Naive thymus-derived CD4-positive, alpha-beta T cell (primary cell): Measurements from ENCODE around the gene HMG20A. TPM values are rescaled to one million over a fixed set of nuclear protein-coding genes. Genes with fewer than 3 reads are reported as not detected.
A peak's percentile ranks its signal among the peaks of the same experiment; 100 is the strongest.

Experiments
- ATAC-seq: fragments of 150-1000 bp; cut with Tn5 transposase; 2 replicates; pipeline ENCODE4 v1.10.0; 2021; ENCODE audit warnings: mild to moderate bottlenecking, moderate library complexity
- CTCF ChIA-PET: fragments of 350-600 bp; sonication (Branson Sonifier 250); formaldehyde crosslinking; loops from one replicate; lab custom pipeline; 2021; ENCODE audit warnings: antibody characterized with exemption; lab: Charles Lee
- POLR2A ChIA-PET: fragments of 350-600 bp; sonication (Branson Sonifier 250); formaldehyde crosslinking; loops from one replicate; lab custom pipeline; 2021; ENCODE audit warnings: antibody characterized with exemption, inconsistent platforms; lab: Charles Lee
- DNase-seq, 9 donors: peaks; one replicate each; pipeline versions ENCODE4 v3.0.0 to v3.0.0-alpha.2; 2020 to 2022; ENCODE audit warnings: mixed read lengths in 1 of 9
- H3K27ac ChIP-seq: one replicate; pipeline ENCODE4 v1.7.0; 2013; ENCODE audit warnings: mild to moderate bottlenecking, low read depth, low read length, moderate library complexity
- H3K27me3 ChIP-seq, 2 donors: one replicate each; pipeline ENCODE4 v1.7.0; 2013; ENCODE audit warnings: low read length in 2 of 2, mild to moderate bottlenecking in 2 of 2, moderate library complexity in 2 of 2; ENCODE audit not compliant: control insufficient read depth in 2 of 2, insufficient read depth in 2 of 2
- H3K36me3 ChIP-seq, 3 experiments: 1 replicate in 2 of 3; 2 replicates in 1 of 3; pipeline ENCODE4 v1.7.0; 2013; ENCODE audit warnings: low read length in 3 of 3, mild to moderate bottlenecking in 3 of 3, moderate library complexity in 1 of 3; ENCODE audit not compliant: insufficient read depth in 3 of 3, control insufficient read depth in 2 of 3
- H3K4me1 ChIP-seq, 2 donors: one replicate each; pipeline ENCODE4 v1.7.0; 2013; ENCODE audit warnings: low read length in 2 of 2, mild to moderate bottlenecking in 2 of 2, moderate library complexity in 1 of 2; ENCODE audit not compliant: control insufficient read depth in 2 of 2, insufficient read depth in 2 of 2
- H3K4me3 ChIP-seq: 2 replicates; pipeline ENCODE4 v1.7.0; 2013; ENCODE audit warnings: mild to moderate bottlenecking, low read length
- H3K9me3 ChIP-seq, 3 experiments: 1 replicate in 2 of 3; 2 replicates in 1 of 3; pipeline ENCODE4 v1.7.0; 2013; ENCODE audit warnings: low read length in 3 of 3; ENCODE audit not compliant: control insufficient read depth in 2 of 3
- H3K27ac Mint-ChIP-seq, 9 donors: one replicate each; pipeline ENCODE4 v1.8.0; 2020 to 2022; ENCODE audit warnings: mixed read lengths in 9 of 9, mild to moderate bottlenecking in 8 of 9, moderate library complexity in 5 of 9, inconsistent platforms in 2 of 9
- H3K27me3 Mint-ChIP-seq, 5 donors: one replicate each; pipeline ENCODE4 v1.8.0; 2021 to 2022; ENCODE audit warnings: mixed read lengths in 5 of 5, mild to moderate bottlenecking in 1 of 5
- H3K36me3 Mint-ChIP-seq, 5 donors: one replicate each; pipeline ENCODE4 v1.8.0; 2020 to 2022; ENCODE audit warnings: mixed read lengths in 5 of 5, mild to moderate bottlenecking in 3 of 5, inconsistent platforms in 1 of 5
- H3K4me1 Mint-ChIP-seq, 7 donors: one replicate each; pipeline ENCODE4 v1.8.0; 2020 to 2022; ENCODE audit warnings: mixed read lengths in 7 of 7, mild to moderate bottlenecking in 3 of 7, inconsistent platforms in 1 of 7
- H3K4me3 Mint-ChIP-seq, 10 donors: one replicate each; pipeline ENCODE4 v1.8.0; 2020 to 2022; ENCODE audit warnings: mild to moderate bottlenecking in 10 of 10, mixed read lengths in 10 of 10, moderate library complexity in 6 of 10, inconsistent platforms in 2 of 10
- H3K9me3 Mint-ChIP-seq, 11 donors: one replicate each; pipeline ENCODE4 v1.8.0; 2020 to 2022; ENCODE audit warnings: mixed read lengths in 11 of 11, mild to moderate bottlenecking in 4 of 11, inconsistent platforms in 1 of 11, moderate library complexity in 1 of 11
- intact Hi-C, 2 donors: fragments of 100-400 bp; cut with micrococcal nuclease; formaldehyde crosslinking; loops; one replicate each; pipeline ENCODE4 v1.15.1; 2023
- polyA plus RNA-seq, 2 donors: library from polyadenylated mRNA; unstranded; fragments of 300-500 nt; fragmentation: Illumina TruSeq; gene quantifications; one replicate each; pipeline ENCODE4 v1.2.3, GENCODE V29; 2021
- total RNA-seq, 6 experiments: library from RNA in 5 of 6; stranded (reverse) in 5 of 6; gene quantifications; 1 replicate in 5 of 6; 2 replicates in 1 of 6; pipeline ENCODE4 v1.2.3 and lab custom pipeline; 2021 to 2026

HMG20A gene
- total and polyA plus RNA-seq, 7 experiments from 2014 or later = 26.9 to 61.1 (median 38.4) TPM

DNA sequence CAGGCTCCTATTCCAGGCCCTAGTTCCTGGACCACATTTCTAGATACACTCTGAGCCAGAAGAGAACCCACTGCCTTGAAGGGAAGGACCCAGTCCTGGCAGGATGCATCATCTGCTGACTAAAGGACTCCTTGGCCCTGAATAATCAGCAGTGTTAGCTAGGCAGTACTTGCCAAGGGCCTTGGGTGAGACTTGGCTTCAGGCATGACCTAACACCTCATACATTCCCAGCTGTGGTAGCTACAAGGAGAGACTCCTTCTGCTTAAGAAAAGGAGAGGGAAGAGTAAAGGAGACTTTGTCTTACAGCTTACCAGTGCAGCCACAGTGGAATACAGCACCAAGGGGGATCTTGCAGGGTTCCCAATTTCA lies 27.2 kb upstream of the HMG20A start:
- H3K9me3 ChIP-seq = peaks cover 0 to 12% (median 0%) of the 10 kb centered on the region in 3 experiments
- Mint-ChIP-seq H3K4me1 (peaks cover 0 to 4% (median 0%) of the 10 kb centered on the region in 7 donors), H3K36me3 (peaks cover 8 to 28% (median 14%) of the 10 kb centered on the region in 5 donors), H3K27ac (no peak overlapping the region), H3K9me3 (peaks cover 6 to 39% (median 24%) of the 10 kb centered on the region in 11 donors), H3K27me3 (peaks cover 0 to 4% (median 0%) of the 10 kb centered on the region in 5 donors), H3K4me3 (no peak overlapping the region)
- no peak overlapping the region for H3K27ac ChIP-seq
- no peak for DNase-seq
- intact Hi-C loops = no loop called here
- H3K4me3 ChIP-seq = no peak overlapping the region
- H3K36me3 ChIP-seq = no peaks in the 10 kb centered on the region
- ChIA-PET CTCF (no interaction called here), POLR2A (no interaction called here)
- H3K4me1 ChIP-seq = no peaks in the 10 kb centered on the region
- no peaks in the 10 kb centered on the region for H3K27me3 ChIP-seq
- ATAC-seq = no peak

DNA sequence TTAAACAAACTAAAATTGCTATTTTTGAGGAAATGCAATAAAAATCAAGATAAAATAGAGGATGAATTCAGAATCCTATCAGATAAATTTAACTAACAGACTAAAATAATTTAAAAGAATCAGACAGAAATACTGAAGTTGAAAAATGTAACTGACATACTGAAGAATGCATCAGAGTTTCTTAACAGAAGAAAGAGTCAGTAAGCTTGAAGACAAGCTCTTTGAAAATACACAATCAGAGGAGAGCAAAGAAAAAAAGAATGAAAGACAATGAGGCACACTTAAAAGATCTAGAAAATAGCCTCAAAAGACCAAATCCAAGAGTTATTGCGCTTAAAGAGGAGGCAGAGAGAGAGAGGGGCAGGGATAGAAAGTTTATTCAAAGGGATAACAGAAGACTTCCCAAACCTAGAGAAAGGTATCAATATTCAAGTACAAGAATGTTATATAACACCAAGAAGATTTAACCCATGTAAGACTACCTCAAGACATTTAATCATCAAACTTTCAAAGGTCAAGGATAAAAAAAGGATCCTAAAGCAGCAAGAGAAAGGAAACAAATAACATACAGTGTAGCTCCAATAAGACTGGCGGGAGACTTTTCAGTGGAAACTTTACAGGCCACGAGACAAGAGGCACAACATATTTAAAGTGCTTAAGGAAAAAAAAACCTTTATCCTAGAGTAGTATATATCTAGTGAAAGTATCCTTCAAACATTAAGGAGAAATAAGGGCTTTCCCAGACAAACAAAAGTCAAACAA lies 25.5 kb upstream of the HMG20A start:
- CTCF ChIA-PET = interaction anchor here (0.7 kb wide), 1 partner anchor 24 kb away, joined by 3 read pairs; no protein-coding TSS in a partner anchor
- intact Hi-C loops = no loop called here
- no peaks in the 10 kb centered on the region for H3K4me1 ChIP-seq
- H3K4me3 ChIP-seq = no peak overlapping the region
- H3K27me3 ChIP-seq = no peaks in the 10 kb centered on the region
- H3K27ac Mint-ChIP-seq = peak overlapping the region in 1 of 9 donors; percentile 6
- peaks cover 0 to 4% (median 0%) of the 10 kb centered on the region in 7 donors for H3K4me1 Mint-ChIP-seq
- ATAC-seq (no peak), DNase-seq (no peak)
- peaks cover 8 to 40% (median 19%) of the 10 kb centered on the region in 5 donors for H3K36me3 Mint-ChIP-seq
- H3K27me3 Mint-ChIP-seq = peaks cover 0 to 4% (median 0%) of the 10 kb centered on the region in 5 donors
- no peak overlapping the region for H3K27ac ChIP-seq
- H3K9me3 ChIP-seq = peaks cover 0 to 12% (median 0%) of the 10 kb centered on the region in 3 experiments
- H3K4me3 Mint-ChIP-seq = no peak overlapping the region
- H3K9me3 Mint-ChIP-seq = peaks cover 8 to 57% (median 37%) of the 10 kb centered on the region in 11 donors
- POLR2A ChIA-PET = no interaction called here
- H3K36me3 ChIP-seq = no peaks in the 10 kb centered on the region

GRCh38 chr15:77396692-77397091 lies 24.0 kb upstream of the HMG20A start:
- Mint-ChIP-seq H3K36me3 (peaks cover 8 to 43% (median 19%) of the 10 kb centered on the region in 5 donors), H3K27me3 (peaks cover 0 to 4% (median 0%) of the 10 kb centered on the region in 5 donors), H3K4me3 (no peak overlapping the region), H3K4me1 (peaks cover 0 to 8% (median 0%) of the 10 kb centered on the region in 7 donors), H3K27ac (no peak overlapping the region), H3K9me3 (peaks cover 9 to 60% (median 42%) of the 10 kb centered on the region in 11 donors)
- intact Hi-C loops = no loop called here
- Histone ChIP-seq H3K27me3 (no peaks in the 10 kb centered on the region), H3K27ac (no peak overlapping the region), H3K4me3 (no peak overlapping the region), H3K4me1 (no peaks in the 10 kb centered on the region), H3K36me3 (no peaks in the 10 kb centered on the region), H3K9me3 (peaks cover 0 to 12% (median 0%) of the 10 kb centered on the region in 3 experiments)
- CTCF ChIA-PET = no interaction called here
- no peak for ATAC-seq
- DNase-seq = no peak
- POLR2A ChIA-PET = no interaction called here

DNA sequence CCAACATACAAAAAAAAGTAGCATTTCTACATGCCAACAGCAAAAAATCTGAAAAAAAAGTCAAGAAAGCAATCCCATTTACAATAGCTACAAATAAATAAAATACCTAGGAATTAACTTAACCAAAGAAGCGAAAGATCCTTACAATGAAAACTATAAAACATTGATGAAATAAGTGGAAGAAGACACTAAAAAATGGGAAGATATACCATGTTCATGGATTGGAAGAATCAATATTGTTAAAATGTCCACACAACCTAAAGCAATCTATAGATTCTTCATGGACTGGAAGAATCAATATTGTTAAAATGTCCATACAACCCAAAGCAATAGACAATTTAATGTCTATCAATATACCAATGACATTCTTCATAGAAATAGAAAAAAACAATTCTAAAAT lies 21.8 kb upstream of the HMG20A start:
- CTCF ChIA-PET = interaction anchor here (0.7 kb wide), 1 partner anchor 73 kb away, joined by 3 read pairs; no protein-coding TSS in a partner anchor
- Mint-ChIP-seq H3K4me1 (peaks cover 0 to 6% (median 0%) of the 10 kb centered on the region in 7 donors), H3K9me3 (peaks cover 9 to 60% (median 42%) of the 10 kb centered on the region in 11 donors), H3K4me3 (no peak overlapping the region), H3K27ac (no peak overlapping the region), H3K27me3 (no peaks in the 10 kb centered on the region), H3K36me3 (peaks cover 4 to 39% (median 19%) of the 10 kb centered on the region in 5 donors)
- intact Hi-C loops = no loop called here
- ATAC-seq (no peak), DNase-seq (no peak)
- POLR2A ChIA-PET = no interaction called here
- no peaks in the 10 kb centered on the region for H3K27me3 ChIP-seq
- no peak overlapping the region for H3K27ac ChIP-seq
- H3K36me3 ChIP-seq = no peaks in the 10 kb centered on the region
- H3K4me3 ChIP-seq = no peak overlapping the region
- peaks cover 0 to 12% (median 0%) of the 10 kb centered on the region in 3 experiments for H3K9me3 ChIP-seq
- H3K4me1 ChIP-seq = no peaks in the 10 kb centered on the region

- no peak for DNase-seq
- ChIA-PET POLR2A (no interaction called here), CTCF (no interaction called here)
- Histone ChIP-seq H3K36me3 (no peaks in the 10 kb centered on the region), H3K27me3 (no peaks in the 10 kb centered on the region), H3K27ac (no peak overlapping the region), H3K4me3 (no peak overlapping the region), H3K9me3 (peaks cover 0 to 4% (median 0%) of the 10 kb centered on the region in 3 experiments), H3K4me1 (no peaks in the 10 kb centered on the region)
- peaks cover 7 to 50% (median 33%) of the 10 kb centered on the region in 11 donors for H3K9me3 Mint-ChIP-seq
- H3K27me3 Mint-ChIP-seq = no peaks in the 10 kb centered on the region
- intact Hi-C loops = loop anchor here in 1 of 2 donors (10.0 kb wide), 1 partner anchor 55 kb away; no protein-coding TSS in a partner anchor
- no peak overlapping the region for H3K27ac Mint-ChIP-seq
- ATAC-seq = no peak
- no peak overlapping the region for H3K4me3 Mint-ChIP-seq
- peaks cover 0 to 6% (median 0%) of the 10 kb centered on the region in 7 donors for H3K4me1 Mint-ChIP-seq
- H3K36me3 Mint-ChIP-seq = peaks cover 4 to 30% (median 16%) of the 10 kb centered on the region in 5 donors
Measured at GRCh38 chr15:77400258-77400657, 20.4 kb upstream of the HMG20A start.

DNA sequence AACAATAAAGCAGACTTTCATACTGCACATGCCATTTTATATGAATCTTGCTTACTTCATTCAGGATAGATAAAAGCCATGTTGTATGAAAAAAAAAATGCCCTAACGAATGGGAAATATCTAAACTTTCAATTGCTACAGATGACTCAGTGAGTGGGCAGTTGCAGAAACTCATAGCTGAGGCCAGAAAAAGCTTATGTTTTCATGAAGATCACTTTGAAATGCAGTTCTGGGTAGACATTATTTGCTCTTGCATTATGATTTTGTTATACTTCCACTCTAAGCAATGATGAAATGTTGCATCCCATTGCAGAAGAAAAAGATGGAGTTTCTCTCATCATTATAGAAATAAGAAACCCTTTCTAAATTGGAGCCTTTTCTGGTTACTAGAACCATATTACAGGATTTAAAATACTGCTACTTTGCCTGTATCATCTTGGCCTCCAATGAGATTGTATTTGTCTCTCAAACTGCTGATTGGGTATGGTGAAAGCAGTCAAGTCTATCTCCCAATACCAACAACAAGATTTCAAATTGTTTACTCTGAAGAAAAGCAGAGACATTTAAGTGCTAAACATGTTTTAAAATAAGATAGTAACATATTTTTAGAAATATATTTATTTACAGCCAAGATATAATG lies 17.8 kb upstream of the HMG20A start:
- H3K4me1 ChIP-seq = no peaks in the 10 kb centered on the region
- Mint-ChIP-seq H3K36me3 (peaks cover 4 to 30% (median 10%) of the 10 kb centered on the region in 5 donors), H3K27me3 (no peaks in the 10 kb centered on the region), H3K9me3 (peaks cover 5 to 27% (median 18%) of the 10 kb centered on the region in 11 donors), H3K27ac (no peak overlapping the region), H3K4me3 (no peak overlapping the region), H3K4me1 (peaks cover 0 to 28% (median 12%) of the 10 kb centered on the region in 7 donors)
- CTCF ChIA-PET = no interaction called here
- H3K27me3 ChIP-seq = no peaks in the 10 kb centered on the region
- intact Hi-C loops = loop anchor here in 1 of 2 donors (10.0 kb wide), 1 partner anchor 52 kb away; no protein-coding TSS in a partner anchor
- POLR2A ChIA-PET = interaction anchor here (0.6 kb wide), 1 partner anchor 396 kb away, joined by 3 read pairs; no protein-coding TSS in a partner anchor
- H3K36me3 ChIP-seq = no peaks in the 10 kb centered on the region
- no peak overlapping the region for H3K4me3 ChIP-seq
- DNase-seq = no peak
- no peak overlapping the region for H3K27ac ChIP-seq
- no peak for ATAC-seq
- no peaks in the 10 kb centered on the region for H3K9me3 ChIP-seq
